Measurements from ENCODE around the gene CCDC91.
"Not testable (repeated sequence)": the region's sequence is repeated elsewhere in the genome, so short reads cannot be mapped to it uniquely, and the experiment has no call there.

- TF ChIP-seq, protein P1, sequence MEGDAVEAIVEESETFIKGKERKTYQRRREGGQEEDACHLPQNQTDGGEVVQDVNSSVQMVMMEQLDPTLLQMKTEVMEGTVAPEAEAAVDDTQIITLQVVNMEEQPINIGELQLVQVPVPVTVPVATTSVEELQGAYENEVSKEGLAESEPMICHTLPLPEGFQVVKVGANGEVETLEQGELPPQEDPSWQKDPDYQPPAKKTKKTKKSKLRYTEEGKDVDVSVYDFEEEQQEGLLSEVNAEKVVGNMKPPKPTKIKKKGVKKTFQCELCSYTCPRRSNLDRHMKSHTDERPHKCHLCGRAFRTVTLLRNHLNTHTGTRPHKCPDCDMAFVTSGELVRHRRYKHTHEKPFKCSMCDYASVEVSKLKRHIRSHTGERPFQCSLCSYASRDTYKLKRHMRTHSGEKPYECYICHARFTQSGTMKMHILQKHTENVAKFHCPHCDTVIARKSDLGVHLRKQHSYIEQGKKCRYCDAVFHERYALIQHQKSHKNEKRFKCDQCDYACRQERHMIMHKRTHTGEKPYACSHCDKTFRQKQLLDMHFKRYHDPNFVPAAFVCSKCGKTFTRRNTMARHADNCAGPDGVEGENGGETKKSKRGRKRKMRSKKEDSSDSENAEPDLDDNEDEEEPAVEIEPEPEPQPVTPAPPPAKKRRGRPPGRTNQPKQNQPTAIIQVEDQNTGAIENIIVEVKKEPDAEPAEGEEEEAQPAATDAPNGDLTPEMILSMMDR (IDR thresholded peaks at IDR 0.05), result not testable (repeated sequence)
- TF ChIP-seq POLR2A (IDR thresholded peaks at IDR 0.05), result not testable (repeated sequence)
Observed at GRCh38 chr12:28476206-28476605, 285.9 kb downstream of the CCDC91 start.
